HepG2 (cell line): ENCODE results near the gene CDK2. TPM values are rescaled to one million over a fixed set of nuclear protein-coding genes. Genes with fewer than 3 reads are reported as not detected.
A peak's percentile ranks its signal among the peaks of the same experiment; 100 is the strongest.

ENCODE experiments used
- AKAP8 ChIP-seq: sonication (generic); formaldehyde crosslinking; IDR thresholded peaks from 2 replicates; pipeline ENCODE4 v1.5.1; 2020; ENCODE audit warnings: mild to moderate bottlenecking, missing genetic modification reagents
- ESRRA ChIP-seq: sonication (generic); formaldehyde crosslinking; IDR thresholded peaks from 2 replicates; pipeline ENCODE4 v1.5.1; 2020; ENCODE audit warnings: mild to moderate bottlenecking, low read depth, missing genetic modification reagents
- ETV6 ChIP-seq: sonication (generic); formaldehyde crosslinking; conservative IDR thresholded peaks from 2 replicates; pipeline ENCODE4 v1.4.0; 2020; ENCODE audit warnings: missing genetic modification reagents
- HNF4G ChIP-seq, 2 experiments: sonication (generic) in 1 of 2; formaldehyde crosslinking in 1 of 2; IDR thresholded peaks; 2 replicates each; pipeline versions ENCODE4 v1.4.0 to v1.6.1; 2011 to 2020; ENCODE audit warnings: borderline replicate concordance in 2 of 2, low read depth in 2 of 2, mild to moderate bottlenecking in 2 of 2, low read length in 1 of 2, missing genetic modification reagents in 1 of 2, moderate library complexity in 1 of 2
- KDM3A ChIP-seq: IDR thresholded peaks from 2 replicates; pipeline ENCODE4 v1.6.1; 2018; ENCODE audit warnings: low read depth, missing compliant biosample characterization
- MXI1 ChIP-seq: IDR thresholded peaks from 3 replicates; pipeline ENCODE4 v1.6.1; 2012; ENCODE audit warnings: low read depth, low read length, inconsistent platforms, borderline replicate concordance
- RBAK ChIP-seq: sonication (generic); formaldehyde crosslinking; IDR thresholded peaks from 2 replicates; pipeline ENCODE4 v1.5.1; 2020; ENCODE audit warnings: mild to moderate bottlenecking, missing genetic modification reagents
- REL ChIP-seq: sonication (generic); formaldehyde crosslinking; conservative IDR thresholded peaks from 2 replicates; pipeline ENCODE4 v1.8.0; 2022; ENCODE audit warnings: mild to moderate bottlenecking, missing genetic modification reagents, moderate library complexity
- RXRA ChIP-seq: sonication (generic); formaldehyde crosslinking; IDR thresholded peaks from 2 replicates; pipeline ENCODE4 v1.5.1; 2020; ENCODE audit warnings: missing genetic modification reagents
- SIX4 ChIP-seq: sonication (generic); formaldehyde crosslinking; IDR thresholded peaks from 2 replicates; pipeline ENCODE4 v1.4.0; 2020; ENCODE audit warnings: missing genetic modification reagents
- SMAD1 ChIP-seq: sonication (generic); formaldehyde crosslinking; IDR thresholded peaks from 2 replicates; pipeline ENCODE4 v1.4.0; 2020; ENCODE audit warnings: missing genetic modification reagents, low read depth, mild to moderate bottlenecking, borderline replicate concordance
- SOX6 ChIP-seq, 2 experiments: fragments of 450-650 bp in 1 of 2; sonication (generic) in 1 of 2; formaldehyde crosslinking in 1 of 2; IDR thresholded peaks; 2 replicates each; pipeline versions ENCODE4 v1.4.0 to v1.6.1; 2017 to 2020; ENCODE audit warnings: antibody characterized with exemption in 1 of 2, mild to moderate bottlenecking in 1 of 2, missing genetic modification reagents in 1 of 2
- XRCC5 ChIP-seq: fragments of 200-400 bp; formaldehyde crosslinking; optimal IDR thresholded peaks from 2 replicates; pipeline ENCODE3; 2017; ENCODE audit warnings: mild to moderate bottlenecking, low read length
- ZFX ChIP-seq: sonication (generic); formaldehyde crosslinking; IDR thresholded peaks from 2 replicates; pipeline ENCODE4 v1.4.0; 2020; ENCODE audit warnings: mild to moderate bottlenecking, low read depth, missing genetic modification reagents, moderate library complexity
- ZMYM3 ChIP-seq: sonication (generic); formaldehyde crosslinking; IDR thresholded peaks from 2 replicates; pipeline ENCODE4 v1.5.1; 2020; ENCODE audit warnings: mild to moderate bottlenecking, missing genetic modification reagents
- ZNF263 ChIP-seq: sonication (generic); formaldehyde crosslinking; IDR thresholded peaks from 2 replicates; pipeline ENCODE4 v1.4.0; 2020; ENCODE audit warnings: missing genetic modification reagents
- ZNF44 ChIP-seq: sonication (generic); formaldehyde crosslinking; IDR thresholded peaks from 2 replicates; pipeline ENCODE4 v1.5.1; 2020; ENCODE audit warnings: mild to moderate bottlenecking, missing genetic modification reagents
- ZNF501 ChIP-seq: sonication (generic); formaldehyde crosslinking; IDR thresholded peaks from 2 replicates; pipeline ENCODE4 v1.5.1; 2020; ENCODE audit warnings: mild to moderate bottlenecking, moderate library complexity, missing genetic modification reagents
- ZNF556 ChIP-seq: sonication (generic); formaldehyde crosslinking; IDR thresholded peaks from 2 replicates; pipeline ENCODE4 v1.4.0; 2020; ENCODE audit warnings: mild to moderate bottlenecking, missing genetic modification reagents, borderline replicate concordance
- ZNF589 ChIP-seq: sonication (generic); formaldehyde crosslinking; conservative IDR thresholded peaks from 2 replicates; pipeline ENCODE4 v1.8.0; 2022; ENCODE audit warnings: mild to moderate bottlenecking, moderate library complexity, missing genetic modification reagents
- ZNF616 ChIP-seq: sonication (generic); formaldehyde crosslinking; IDR thresholded peaks from 2 replicates; pipeline ENCODE4 v1.5.0; 2020; ENCODE audit warnings: low read depth, mild to moderate bottlenecking, missing genetic modification reagents
- polyA plus RNA-seq, 8 experiments: library from polyadenylated mRNA; depleted of rRNA in 3 of 8; stranded (reverse) in 7 of 8; unstranded in 1 of 8; fragments of >200 nt; fragmentation: Illumina TruSeq in 4 of 8; extraction: Trizol in 4 of 8; gene quantifications; 2 replicates each; pipeline versions ENCODE4 v1.2.1 to v1.2.3, GENCODE V29; 2011 to 2016; ENCODE audit warnings: low read depth in 4 of 8, missing spikeins in 1 of 8, mixed read lengths in 1 of 8; ENCODE audit not compliant: insufficient read depth in 1 of 8
- total RNA-seq, 5 experiments: library from RNA; depleted of rRNA; stranded (reverse); fragments of >200 nt; fragmentation: Illumina TruSeq; extraction: Trizol; gene quantifications; 2 replicates each; pipeline ENCODE4 v1.2.3, GENCODE V29; 2016; ENCODE audit warnings: low read depth in 1 of 5
- TF ChIP-seq, protein P1 (sequence below): IDR thresholded peaks from 2 replicates; pipeline ENCODE4 v1.6.1; 2016; ENCODE audit warnings: low read depth
- TF ChIP-seq, protein P2 (sequence below): IDR thresholded peaks from 2 replicates; pipeline ENCODE4 v1.6.1; 2012; ENCODE audit warnings: inconsistent platforms
- TF ChIP-seq, protein P3 (sequence below): sonication (generic); formaldehyde crosslinking; IDR thresholded peaks from 2 replicates; pipeline ENCODE4 v1.4.0; 2020; ENCODE audit warnings: mild to moderate bottlenecking, missing genetic modification reagents, borderline replicate concordance

The CDK2 gene
- total and polyA plus RNA-seq, 2 of the 13 experiments (the other 11 are each of a cell fraction or from before 2014, with no cell fraction given): 47.5 to 52.6 TPM

DNA sequence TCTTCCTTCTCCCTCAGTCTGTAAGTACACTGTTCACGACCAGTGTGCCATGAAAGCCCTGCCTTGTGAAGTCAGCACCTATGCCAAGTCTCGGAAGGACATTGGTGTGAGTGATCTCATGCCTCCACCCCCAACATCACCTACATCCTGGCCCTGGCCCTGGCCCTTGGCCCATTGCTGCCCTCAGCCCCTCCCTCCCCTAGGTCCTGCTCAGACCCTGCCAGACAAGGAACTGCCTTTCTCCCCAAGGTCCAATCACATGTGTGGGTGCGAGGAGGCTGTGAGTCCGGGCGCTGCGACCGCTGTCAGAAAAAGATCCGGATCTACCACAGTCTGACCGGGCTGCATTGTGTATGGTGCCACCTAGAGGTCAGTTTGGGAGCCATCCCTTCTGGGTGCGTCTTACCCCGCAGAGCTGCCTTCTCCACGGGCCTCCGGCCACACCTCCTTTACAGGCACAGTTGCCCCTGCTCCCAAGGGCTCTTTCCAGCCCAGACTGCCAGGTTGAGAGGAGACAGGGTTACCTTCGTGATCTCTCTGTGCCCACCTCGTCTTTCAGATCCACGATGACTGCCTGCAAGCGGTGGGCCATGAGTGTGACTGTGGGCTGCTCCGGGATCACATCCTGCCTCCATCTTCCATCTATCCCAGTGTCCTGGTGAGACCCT, 26.4 kb upstream of the CDK2 start (continued):
- TF ChIP-seq ZMYM3 (CRISPR knock-in tag) (0 out of 2 replicates have a peak, but pooled peaks have one; percentile 13), AKAP8 (CRISPR knock-in tag) (no peak), SOX6 (IDR thresholded peaks at IDR 0.05) (no peak), SOX6 (CRISPR knock-in tag; IDR thresholded peaks at IDR 0.05) (peak; percentile 53; the same call in 1 of the 2 replicates), SIX4 (CRISPR knock-in tag) (no peak), RXRA (CRISPR knock-in tag) (peak; percentile 28; the same call in 1 of the 2 replicates), XRCC5 (peak; percentile 77), HNF4G (IDR thresholded peaks at IDR 0.05; ENCODE audit: borderline replicate concordance, low read depth, low read length) (no peak), HNF4G (CRISPR knock-in tag; IDR thresholded peaks at IDR 0.05; ENCODE audit: borderline replicate concordance, low read depth) (no peak), ZNF501 (CRISPR knock-in tag) (0 out of 2 replicates have a peak, but pooled peaks have one; percentile 36), ZNF263 (CRISPR knock-in tag) (no peak), REL (CRISPR knock-in tag) (no peak), ETV6 (CRISPR knock-in tag) (no peak), KDM3A (0 out of 2 replicates have a peak, but pooled peaks have one; percentile 48), ESRRA (CRISPR knock-in tag) (no peak), SMAD1 (CRISPR knock-in tag) (no peak), MXI1 (peak; percentile 22; the same call in 1 of the 3 replicates), RBAK (no peak), ZNF589 (no peak), ZNF556 (peak; percentile 49; the same call in 1 of the 2 replicates), ZNF616 (CRISPR knock-in tag) (no peak), ZNF44 (0 out of 2 replicates have a peak, but pooled peaks have one; percentile 26), ZFX (CRISPR knock-in tag) (peak; percentile 33; the same call in 1 of the 2 replicates)
- TF ChIP-seq, protein P1, sequence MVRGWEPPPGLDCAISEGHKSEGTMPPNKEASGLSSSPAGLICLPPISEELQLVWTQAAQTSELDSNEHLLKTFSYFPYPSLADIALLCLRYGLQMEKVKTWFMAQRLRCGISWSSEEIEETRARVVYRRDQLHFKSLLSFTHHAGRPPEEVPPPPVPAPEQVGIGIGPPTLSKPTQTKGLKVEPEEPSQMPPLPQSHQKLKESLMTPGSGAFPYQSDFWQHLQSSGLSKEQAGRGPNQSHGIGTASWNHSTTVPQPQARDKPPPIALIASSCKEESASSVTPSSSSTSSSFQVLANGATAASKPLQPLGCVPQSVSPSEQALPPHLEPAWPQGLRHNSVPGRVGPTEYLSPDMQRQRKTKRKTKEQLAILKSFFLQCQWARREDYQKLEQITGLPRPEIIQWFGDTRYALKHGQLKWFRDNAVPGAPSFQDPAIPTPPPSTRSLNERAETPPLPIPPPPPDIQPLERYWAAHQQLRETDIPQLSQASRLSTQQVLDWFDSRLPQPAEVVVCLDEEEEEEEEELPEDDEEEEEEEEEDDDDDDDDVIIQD (CRISPR knock-in tag): no peak
- TF ChIP-seq, protein P2, sequence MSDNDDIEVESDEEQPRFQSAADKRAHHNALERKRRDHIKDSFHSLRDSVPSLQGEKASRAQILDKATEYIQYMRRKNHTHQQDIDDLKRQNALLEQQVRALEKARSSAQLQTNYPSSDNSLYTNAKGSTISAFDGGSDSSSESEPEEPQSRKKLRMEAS: peak; percentile 30; the same call in 1 of the 2 replicates
- TF ChIP-seq, protein P3, sequence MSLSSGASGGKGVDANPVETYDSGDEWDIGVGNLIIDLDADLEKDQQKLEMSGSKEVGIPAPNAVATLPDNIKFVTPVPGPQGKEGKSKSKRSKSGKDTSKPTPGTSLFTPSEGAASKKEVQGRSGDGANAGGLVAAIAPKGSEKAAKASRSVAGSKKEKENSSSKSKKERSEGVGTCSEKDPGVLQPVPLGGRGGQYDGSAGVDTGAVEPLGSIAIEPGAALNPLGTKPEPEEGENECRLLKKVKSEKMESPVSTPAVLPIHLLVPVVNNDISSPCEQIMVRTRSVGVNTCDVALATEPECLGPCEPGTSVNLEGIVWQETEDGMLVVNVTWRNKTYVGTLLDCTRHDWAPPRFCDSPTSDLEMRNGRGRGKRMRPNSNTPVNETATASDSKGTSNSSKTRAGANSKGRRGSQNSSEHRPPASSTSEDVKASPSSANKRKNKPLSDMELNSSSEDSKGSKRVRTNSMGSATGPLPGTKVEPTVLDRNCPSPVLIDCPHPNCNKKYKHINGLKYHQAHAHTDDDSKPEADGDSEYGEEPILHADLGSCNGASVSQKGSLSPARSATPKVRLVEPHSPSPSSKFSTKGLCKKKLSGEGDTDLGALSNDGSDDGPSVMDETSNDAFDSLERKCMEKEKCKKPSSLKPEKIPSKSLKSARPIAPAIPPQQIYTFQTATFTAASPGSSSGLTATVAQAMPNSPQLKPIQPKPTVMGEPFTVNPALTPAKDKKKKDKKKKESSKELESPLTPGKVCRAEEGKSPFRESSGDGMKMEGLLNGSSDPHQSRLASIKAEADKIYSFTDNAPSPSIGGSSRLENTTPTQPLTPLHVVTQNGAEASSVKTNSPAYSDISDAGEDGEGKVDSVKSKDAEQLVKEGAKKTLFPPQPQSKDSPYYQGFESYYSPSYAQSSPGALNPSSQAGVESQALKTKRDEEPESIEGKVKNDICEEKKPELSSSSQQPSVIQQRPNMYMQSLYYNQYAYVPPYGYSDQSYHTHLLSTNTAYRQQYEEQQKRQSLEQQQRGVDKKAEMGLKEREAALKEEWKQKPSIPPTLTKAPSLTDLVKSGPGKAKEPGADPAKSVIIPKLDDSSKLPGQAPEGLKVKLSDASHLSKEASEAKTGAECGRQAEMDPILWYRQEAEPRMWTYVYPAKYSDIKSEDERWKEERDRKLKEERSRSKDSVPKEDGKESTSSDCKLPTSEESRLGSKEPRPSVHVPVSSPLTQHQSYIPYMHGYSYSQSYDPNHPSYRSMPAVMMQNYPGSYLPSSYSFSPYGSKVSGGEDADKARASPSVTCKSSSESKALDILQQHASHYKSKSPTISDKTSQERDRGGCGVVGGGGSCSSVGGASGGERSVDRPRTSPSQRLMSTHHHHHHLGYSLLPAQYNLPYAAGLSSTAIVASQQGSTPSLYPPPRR (CRISPR knock-in tag): peak; percentile 28; the same call in 1 of the 2 replicates
